Breast epithelium (tissue), 3 donors: ENCODE results near the gene MPPED1.

Experiments used
- POLR2A ChIP-seq: fragments of 450-650 bp; IDR thresholded peaks from one replicate; pipeline ENCODE4 v1.6.1; 2016; ENCODE audit warnings: antibody characterized with exemption, mild to moderate bottlenecking, moderate library complexity
- POLR2AphosphoS5 ChIP-seq, 3 donors: sonication (generic); formaldehyde crosslinking; IDR thresholded peaks; one replicate each; pipeline ENCODE4 v1.6.1; 2017; ENCODE audit warnings: antibody characterized with exemption in 3 of 3
- TF ChIP-seq, protein P1 (sequence below), 3 donors: fragments of 450-650 bp; IDR thresholded peaks; one replicate each; pipeline ENCODE4 v1.5.1; 2016 to 2017; ENCODE audit warnings: antibody characterized with exemption in 3 of 3, mild to moderate bottlenecking in 3 of 3, moderate library complexity in 3 of 3

DNA sequence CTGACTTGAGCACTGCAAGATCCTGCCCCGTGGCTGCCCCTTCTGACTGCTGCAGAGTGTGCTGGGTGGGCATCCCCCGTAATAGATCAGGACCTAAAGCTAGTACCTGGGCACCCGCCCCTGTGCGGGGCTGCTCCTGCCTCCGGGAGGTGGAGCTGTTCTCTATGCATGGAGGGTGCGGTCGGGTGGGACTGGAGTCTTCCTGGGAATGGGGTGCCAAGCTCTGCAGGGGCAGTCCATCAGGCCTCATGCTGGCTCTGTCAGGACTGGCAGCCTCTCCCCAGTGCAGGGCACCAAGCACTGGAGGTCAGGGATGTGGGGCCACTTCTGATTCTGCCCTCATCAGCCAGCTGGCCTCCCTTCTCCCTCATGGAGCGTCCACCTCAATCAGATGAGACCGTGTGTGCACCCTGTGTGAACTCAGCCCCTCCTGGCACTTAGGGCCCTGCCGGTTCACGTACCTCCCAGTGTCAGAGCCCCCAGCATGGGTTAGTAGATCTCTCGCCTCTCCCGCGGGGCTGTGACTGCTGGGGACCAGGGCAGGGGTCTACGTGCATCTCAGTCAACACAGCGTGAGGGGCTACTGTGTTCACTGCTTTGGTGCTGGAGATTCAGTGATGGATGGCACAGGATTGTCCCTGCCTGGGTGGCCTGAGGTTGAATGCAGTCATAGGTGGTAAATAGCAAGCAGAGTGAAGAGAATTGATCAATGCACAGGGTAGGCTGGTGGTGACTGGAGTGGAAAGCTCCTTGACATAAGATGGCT is 30.8 kb downstream of the MPPED1 start:
- TF ChIP-seq POLR2A (no peak), POLR2AphosphoS5 (IDR thresholded peaks at IDR 0.05) (no peak)
- TF ChIP-seq, protein P1, sequence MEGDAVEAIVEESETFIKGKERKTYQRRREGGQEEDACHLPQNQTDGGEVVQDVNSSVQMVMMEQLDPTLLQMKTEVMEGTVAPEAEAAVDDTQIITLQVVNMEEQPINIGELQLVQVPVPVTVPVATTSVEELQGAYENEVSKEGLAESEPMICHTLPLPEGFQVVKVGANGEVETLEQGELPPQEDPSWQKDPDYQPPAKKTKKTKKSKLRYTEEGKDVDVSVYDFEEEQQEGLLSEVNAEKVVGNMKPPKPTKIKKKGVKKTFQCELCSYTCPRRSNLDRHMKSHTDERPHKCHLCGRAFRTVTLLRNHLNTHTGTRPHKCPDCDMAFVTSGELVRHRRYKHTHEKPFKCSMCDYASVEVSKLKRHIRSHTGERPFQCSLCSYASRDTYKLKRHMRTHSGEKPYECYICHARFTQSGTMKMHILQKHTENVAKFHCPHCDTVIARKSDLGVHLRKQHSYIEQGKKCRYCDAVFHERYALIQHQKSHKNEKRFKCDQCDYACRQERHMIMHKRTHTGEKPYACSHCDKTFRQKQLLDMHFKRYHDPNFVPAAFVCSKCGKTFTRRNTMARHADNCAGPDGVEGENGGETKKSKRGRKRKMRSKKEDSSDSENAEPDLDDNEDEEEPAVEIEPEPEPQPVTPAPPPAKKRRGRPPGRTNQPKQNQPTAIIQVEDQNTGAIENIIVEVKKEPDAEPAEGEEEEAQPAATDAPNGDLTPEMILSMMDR (IDR thresholded peaks at IDR 0.05): no peak
